GM21367 (cell line): ENCODE results near the gene LSMEM2.
A peak's percentile ranks its signal among the peaks of the same experiment; 100 is the strongest.

ENCODE experiments used
- ATAC-seq: cut with Tn5 transposase; IDR thresholded peaks from one replicate; pipeline ENCODE4 v1.9.1; 2021; ENCODE audit not compliant: unreplicated experiment

LSMEM2 gene

GRCh38 chr3:50337175-50337861, 58.4 kb downstream of the LSMEM2 start:
- ATAC-seq = peak; percentile 68
